DOHH2 (cell line): Measurements from ENCODE around the gene TEX51.

ENCODE experiments used
- CTCF ChIP-seq: fragments of 200-600 bp; sonication (generic); IDR thresholded peaks from one replicate; pipeline ENCODE4 v1.5.1; 2014; ENCODE audit warnings: antibody characterized with exemption, mild to moderate bottlenecking, low read depth, low read length; ENCODE audit not compliant: poor library complexity, severe bottlenecking
- EZH2phosphoT487 ChIP-seq: fragments of 200-600 bp; sonication (generic); IDR thresholded peaks from 2 replicates; pipeline ENCODE4 v1.6.1; 2017; ENCODE audit warnings: borderline replicate concordance, mild to moderate bottlenecking, antibody characterized with exemption, low read length, moderate library complexity, mixed read lengths

GRCh38 chr2:126886916-126887280 is 11.8 kb upstream of the TEX51 start:
- TF ChIP-seq CTCF = no peak
- TF ChIP-seq EZH2phosphoT487 = no peak
